HCT116 (cell line): Measurements from ENCODE around the gene SHROOM1. TPM values are rescaled to one million over a fixed set of nuclear protein-coding genes. Genes with fewer than 3 reads are reported as not detected.

Experiments
- ATAC-seq: fragments of 200-7000 bp; cut with Tn5 transposase; 2 replicates; pipeline ENCODE4 v1.9.1; 2020; ENCODE audit warnings: mild to moderate bottlenecking, moderate library complexity
- BruUV-seq: library from RNA; stranded (reverse); fragments of 400-500 nt; replicated peaks from 2 replicates; lab custom pipeline; 2021; lab: Mats Ljungman, UMichigan
- CTCF ChIA-PET: fragments of 300-600 bp; sonication (Branson Sonifier 250); formaldehyde crosslinking; loops from one replicate; lab custom pipeline; 2021; ENCODE audit warnings: antibody characterized with exemption; lab: Charles Lee
- POLR2A ChIA-PET: fragments of 300-600, 350-600 bp; sonication (Branson Sonifier 250); formaldehyde crosslinking; loops from one replicate; lab custom pipeline; 2021; ENCODE audit warnings: antibody characterized with exemption; lab: Charles Lee
- RAD21 ChIA-PET, 2 experiments: fragments of 300-600 bp; sonication (Branson Sonifier 250); formaldehyde crosslinking; loops; one replicate each; lab custom pipeline; 2023; ENCODE audit warnings: low total read pairs in 2 of 2; ENCODE audit not compliant: uncharacterized antibody in 2 of 2, unreplicated experiment in 2 of 2, low non-redundant PET in 1 of 2; lab: Charles Lee
- DNase-seq: peaks from one replicate; pipeline ENCODE4 v3.0.0-alpha.2; 2010; ENCODE audit warnings: low read depth, low spot score
- H2AFZ ChIP-seq: fragments of 200-600 bp; shearing (Covaris generic), sonication (generic); 2 replicates; pipeline ENCODE4 v1.6.1; 2017; ENCODE audit warnings: low read depth, mixed run types, mixed read lengths, antibody characterized with exemption, low read length; ENCODE audit not compliant: poor library complexity, severe bottlenecking
- H3K27ac ChIP-seq: 2 replicates; pipeline ENCODE4 v1.5.1; 2012; ENCODE audit warnings: low read depth, low read length
- H3K27me3 ChIP-seq: fragments of 200-600 bp; sonication (generic); 2 replicates; pipeline ENCODE4 v1.6.1; 2016; ENCODE audit warnings: mixed run types, low read length, mixed read lengths; ENCODE audit not compliant: insufficient read depth
- H3K36me3 ChIP-seq, 2 experiments: fragments of 200-500 bp in 1 of 2; fragments of 200-600 bp in 1 of 2; sonication (Bioruptor generic) in 1 of 2; sonication (generic) in 1 of 2; 2 replicates each; pipeline versions ENCODE4 v1.5.1 to v1.6.1; 2014 to 2016; ENCODE audit warnings: low read length in 2 of 2, inconsistent platforms in 1 of 2, mixed read lengths in 1 of 2, mixed run types in 1 of 2; ENCODE audit not compliant: insufficient read depth in 2 of 2, control insufficient read depth in 1 of 2
- H3K4me1 ChIP-seq, 2 experiments: fragments of 200-600 bp in 1 of 2; sonication (generic) in 1 of 2; 2 replicates each; pipeline versions ENCODE4 v1.5.1 to v1.6.1; 2012 to 2017; ENCODE audit warnings: low read length in 2 of 2, inconsistent platforms in 1 of 2, mild to moderate bottlenecking in 1 of 2, mixed read lengths in 1 of 2, mixed run types in 1 of 2, moderate library complexity in 1 of 2; ENCODE audit not compliant: insufficient read depth in 2 of 2, control insufficient read depth in 1 of 2
- H3K4me2 ChIP-seq: fragments of 200-600 bp; sonication (generic); 2 replicates; pipeline ENCODE4 v1.6.1; 2017; ENCODE audit warnings: mixed run types, low read length, mixed read lengths
- H3K4me3 ChIP-seq, 2 experiments: fragments of 200-600 bp in 1 of 2; sonication (generic) in 1 of 2; replicated peaks in 1 of 2; 2 replicates each; pipeline ENCODE4 v1.5.1; 2011 to 2016; ENCODE audit warnings: low read length in 2 of 2, control low read depth in 1 of 2, low read depth in 1 of 2, mild to moderate bottlenecking in 1 of 2, mixed read lengths in 1 of 2, mixed run types in 1 of 2
- H3K79me2 ChIP-seq: fragments of 200-600 bp; sonication (generic); 2 replicates; pipeline ENCODE4 v1.6.1; 2017; ENCODE audit warnings: mild to moderate bottlenecking, mixed run types, low read length, moderate library complexity, mixed read lengths; ENCODE audit not compliant: insufficient read depth
- H3K9ac ChIP-seq: fragments of 200-600 bp; sonication (generic); 2 replicates; pipeline ENCODE4 v1.6.1; 2016; ENCODE audit warnings: low read length, mixed read lengths
- H3K9me2 ChIP-seq: fragments of 200-600 bp; sonication (generic), shearing (Covaris generic); 2 replicates; pipeline ENCODE4 v1.6.1; 2017; ENCODE audit warnings: mixed run types, mild to moderate bottlenecking, moderate library complexity; ENCODE audit not compliant: insufficient read depth
- H3K9me3 ChIP-seq, 2 experiments: fragments of 200-500 bp in 1 of 2; fragments of 200-600 bp in 1 of 2; sonication (Bioruptor generic) in 1 of 2; sonication (generic) in 1 of 2; 2 replicates each; pipeline ENCODE4 v1.6.1; 2014 to 2017; ENCODE audit warnings: low read length in 2 of 2, mixed read lengths in 2 of 2, inconsistent platforms in 1 of 2, low read depth in 1 of 2, mild to moderate bottlenecking in 1 of 2, mixed run types in 1 of 2, moderate library complexity in 1 of 2; ENCODE audit not compliant: control insufficient read depth in 1 of 2, insufficient read depth in 1 of 2
- H4K20me1 ChIP-seq: fragments of 200-600 bp; sonication (generic), shearing (Covaris generic); 2 replicates; pipeline ENCODE4 v1.6.1; 2017; ENCODE audit warnings: mixed run types, mild to moderate bottlenecking, moderate library complexity; ENCODE audit not compliant: insufficient read depth
- CBX3 ChIP-seq: IDR thresholded peaks from 2 replicates; pipeline ENCODE4 v1.6.1; 2012; ENCODE audit warnings: low read depth
- CEBPB ChIP-seq: IDR thresholded peaks from 2 replicates; pipeline ENCODE4 v1.6.1; 2012; ENCODE audit warnings: low read depth
- ELF1 ChIP-seq: IDR thresholded peaks from 2 replicates; pipeline ENCODE4 v1.6.1; 2012; ENCODE audit warnings: low read depth, borderline replicate concordance
- EZH2 ChIP-seq: fragments of 200-600 bp; sonication (generic); IDR thresholded peaks from 2 replicates; pipeline ENCODE4 v1.6.1; 2017; ENCODE audit warnings: antibody characterized with exemption, mixed run types
- EZH2phosphoT487 ChIP-seq: fragments of 200-600 bp; IDR thresholded peaks from 2 replicates; pipeline ENCODE4 v1.6.1; 2018; ENCODE audit warnings: antibody characterized with exemption, borderline replicate concordance
- JUND ChIP-seq: IDR thresholded peaks from 2 replicates; pipeline ENCODE4 v1.6.1; 2012
- POLR2A ChIP-seq: IDR thresholded peaks from 2 replicates; pipeline ENCODE4 v1.7.0; 2011; ENCODE audit warnings: borderline replicate concordance; ENCODE audit not compliant: insufficient read depth, insufficient read length; ENCODE audit errors: extremely low read depth
- POLR2AphosphoS5 ChIP-seq: IDR thresholded peaks from 2 replicates; pipeline ENCODE4 v1.6.1; 2011; ENCODE audit warnings: mild to moderate bottlenecking, low read depth, low read length, moderate library complexity
- RAD21 ChIP-seq: IDR thresholded peaks from 2 replicates; pipeline ENCODE4 v1.6.1; 2012; ENCODE audit warnings: low read depth, mild to moderate bottlenecking
- REST ChIP-seq: IDR thresholded peaks from 2 replicates; pipeline ENCODE4 v1.6.1; 2012; ENCODE audit warnings: low read depth
- SIN3A ChIP-seq: IDR thresholded peaks from 2 replicates; pipeline ENCODE4 v1.6.1; 2012; ENCODE audit warnings: low read depth
- SP1 ChIP-seq: IDR thresholded peaks from 2 replicates; pipeline ENCODE4 v1.6.1; 2012; ENCODE audit warnings: low read depth
- SRF ChIP-seq: IDR thresholded peaks from 2 replicates; pipeline ENCODE4 v1.6.1; 2012; ENCODE audit warnings: low read depth
- TCF7L2 ChIP-seq: IDR thresholded peaks from 2 replicates; pipeline ENCODE4 v1.7.0; 2011; ENCODE audit warnings: borderline replicate concordance, inconsistent platforms; ENCODE audit not compliant: insufficient read depth, insufficient read length; ENCODE audit errors: extremely low read depth
- ZFX ChIP-seq: fragments of 450-650 bp; IDR thresholded peaks from 2 replicates; pipeline ENCODE4 v1.6.1; 2017
- intact Hi-C: fragments of 100-400 bp; cut with micrococcal nuclease; formaldehyde crosslinking; loops from 2 replicates; pipeline ENCODE4 v1.10.0; 2022
- total RNA-seq: library from RNA; stranded (reverse); gene quantifications from one replicate; pipeline ENCODE4 v1.2.1, GENCODE V29; 2021; ENCODE audit not compliant: unreplicated experiment
- TF ChIP-seq, protein P1 (sequence below): IDR thresholded peaks from 2 replicates; pipeline ENCODE4 v1.6.1; 2012
- TF ChIP-seq, protein P2 (sequence below): IDR thresholded peaks from 2 replicates; pipeline ENCODE4 v1.6.1; 2011; ENCODE audit warnings: mild to moderate bottlenecking, low read length, moderate library complexity; ENCODE audit not compliant: insufficient replicate concordance; ENCODE audit errors: extremely low read depth
- TF ChIP-seq, protein P3 (sequence below): IDR thresholded peaks from 2 replicates; pipeline ENCODE4 v1.6.1; 2012
- TF ChIP-seq, protein P4 (sequence below), 3 experiments: fragments of 200-600 bp in 1 of 3; sonication (generic) in 1 of 3; IDR thresholded peaks in 2 of 3; conservative IDR thresholded peaks in 1 of 3; 2 replicates each; pipeline ENCODE4 v1.5.1; 2012 to 2017; ENCODE audit warnings: low read depth in 2 of 3, low read length in 2 of 3, antibody characterized with exemption in 1 of 3, borderline replicate concordance in 1 of 3, control low read depth in 1 of 3, mild to moderate bottlenecking in 1 of 3, mixed read lengths in 1 of 3, mixed run types in 1 of 3, moderate library complexity in 1 of 3; ENCODE audit not compliant: insufficient read depth in 1 of 3

SHROOM1 gene
- total RNA-seq, 1 experiment from 2014 or later = 9.5 TPM

GRCh38 chr5:132866342-132867045 lies 36.0 kb upstream of the SHROOM1 start, which contains the start of the genes GDF9 and UQCRQ:
Gene GDF9, minus strand, starts transcription at chr5:132866469. Its CDS starts 1,936 bp downstream, at chr5:132864533.
Gene UQCRQ, plus strand, starts transcription at chr5:132866642. Its CDS starts 240 bp downstream, at chr5:132866882.
- ChIA-PET RAD21 (no interaction called here), POLR2A (interaction anchor here (0.8 to 1.6 kb wide), 2 partner anchors 21 to 36 kb away, joined by 3 to 5 read pairs; partner anchors contain the start of gene SHROOM1), CTCF (interaction anchor here (1.1 to 1.3 kb wide), 2 partner anchors 46 to 480 kb away, joined by 4 to 6 read pairs; no protein-coding TSS in a partner anchor)
- Histone ChIP-seq H3K36me3 (peaks cover 4 to 15% of the 10 kb centered on the region in 2 experiments; a peak in 2 of 4 replicates), H3K79me2 (peaks cover 26% of the 10 kb centered on the region), H3K4me1 (peaks cover 4 to 17% of the 10 kb centered on the region in 2 experiments), H3K4me2 (peak within 1 kb of the TSS; percentile 82), H2AFZ (no peak within 1 kb of the TSS), H3K9me2 (no peaks in the 10 kb centered on the region), H3K27ac (peak within 1 kb of the TSS; percentile 70), H3K27me3 (no peaks in the 10 kb centered on the region), H4K20me1 (no peaks in the 10 kb centered on the region), H3K9me3 (no peaks in the 10 kb centered on the region), H3K4me3 (peak within 1 kb of the TSS; percentile 89 to 98), H3K9ac (peak within 1 kb of the TSS; percentile 99)
- DNase-seq (peak; percentile 100), ATAC-seq (peak; percentile 99)
- BruUV-seq = TSS peak; percentile 71
- intact Hi-C loops = no loop called here
- TF ChIP-seq CEBPB (no peak), SP1 (peak; percentile 90), SIN3A (peak; percentile 77), RAD21 (peak; percentile 71), SRF (no peak), REST (no peak), CBX3 (no peak), JUND (peak; percentile 82), TCF7L2 (peak; percentile 59), POLR2A (peak; percentile 87), EZH2 (no peak), ZFX (peak; percentile 86), EZH2phosphoT487 (no peak), POLR2AphosphoS5 (peak; percentile 95), ELF1 (no peak)
- TF ChIP-seq, protein P1, sequence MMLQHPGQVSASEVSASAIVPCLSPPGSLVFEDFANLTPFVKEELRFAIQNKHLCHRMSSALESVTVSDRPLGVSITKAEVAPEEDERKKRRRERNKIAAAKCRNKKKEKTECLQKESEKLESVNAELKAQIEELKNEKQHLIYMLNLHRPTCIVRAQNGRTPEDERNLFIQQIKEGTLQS = no peak
- TF ChIP-seq, protein P2, sequence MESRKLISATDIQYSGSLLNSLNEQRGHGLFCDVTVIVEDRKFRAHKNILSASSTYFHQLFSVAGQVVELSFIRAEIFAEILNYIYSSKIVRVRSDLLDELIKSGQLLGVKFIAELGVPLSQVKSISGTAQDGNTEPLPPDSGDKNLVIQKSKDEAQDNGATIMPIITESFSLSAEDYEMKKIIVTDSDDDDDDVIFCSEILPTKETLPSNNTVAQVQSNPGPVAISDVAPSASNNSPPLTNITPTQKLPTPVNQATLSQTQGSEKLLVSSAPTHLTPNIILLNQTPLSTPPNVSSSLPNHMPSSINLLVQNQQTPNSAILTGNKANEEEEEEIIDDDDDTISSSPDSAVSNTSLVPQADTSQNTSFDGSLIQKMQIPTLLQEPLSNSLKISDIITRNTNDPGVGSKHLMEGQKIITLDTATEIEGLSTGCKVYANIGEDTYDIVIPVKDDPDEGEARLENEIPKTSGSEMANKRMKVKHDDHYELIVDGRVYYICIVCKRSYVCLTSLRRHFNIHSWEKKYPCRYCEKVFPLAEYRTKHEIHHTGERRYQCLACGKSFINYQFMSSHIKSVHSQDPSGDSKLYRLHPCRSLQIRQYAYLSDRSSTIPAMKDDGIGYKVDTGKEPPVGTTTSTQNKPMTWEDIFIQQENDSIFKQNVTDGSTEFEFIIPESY = no peak
- TF ChIP-seq, protein P3, sequence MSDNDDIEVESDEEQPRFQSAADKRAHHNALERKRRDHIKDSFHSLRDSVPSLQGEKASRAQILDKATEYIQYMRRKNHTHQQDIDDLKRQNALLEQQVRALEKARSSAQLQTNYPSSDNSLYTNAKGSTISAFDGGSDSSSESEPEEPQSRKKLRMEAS = peak; percentile 89
- TF ChIP-seq, protein P4, sequence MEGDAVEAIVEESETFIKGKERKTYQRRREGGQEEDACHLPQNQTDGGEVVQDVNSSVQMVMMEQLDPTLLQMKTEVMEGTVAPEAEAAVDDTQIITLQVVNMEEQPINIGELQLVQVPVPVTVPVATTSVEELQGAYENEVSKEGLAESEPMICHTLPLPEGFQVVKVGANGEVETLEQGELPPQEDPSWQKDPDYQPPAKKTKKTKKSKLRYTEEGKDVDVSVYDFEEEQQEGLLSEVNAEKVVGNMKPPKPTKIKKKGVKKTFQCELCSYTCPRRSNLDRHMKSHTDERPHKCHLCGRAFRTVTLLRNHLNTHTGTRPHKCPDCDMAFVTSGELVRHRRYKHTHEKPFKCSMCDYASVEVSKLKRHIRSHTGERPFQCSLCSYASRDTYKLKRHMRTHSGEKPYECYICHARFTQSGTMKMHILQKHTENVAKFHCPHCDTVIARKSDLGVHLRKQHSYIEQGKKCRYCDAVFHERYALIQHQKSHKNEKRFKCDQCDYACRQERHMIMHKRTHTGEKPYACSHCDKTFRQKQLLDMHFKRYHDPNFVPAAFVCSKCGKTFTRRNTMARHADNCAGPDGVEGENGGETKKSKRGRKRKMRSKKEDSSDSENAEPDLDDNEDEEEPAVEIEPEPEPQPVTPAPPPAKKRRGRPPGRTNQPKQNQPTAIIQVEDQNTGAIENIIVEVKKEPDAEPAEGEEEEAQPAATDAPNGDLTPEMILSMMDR (IDR thresholded peaks at IDR 0.05 in 2 of 3, conservative IDR thresholded peaks at IDR 0.05 in 1 of 3; ENCODE audit: borderline replicate concordance in 1 of 3, insufficient read depth in 1 of 3, low read depth in 2 of 3, low read length in 2 of 3) = peak in 1 of 3 experiments; percentile 21; a peak in 1 of 6 replicates
